CD4-positive, alpha-beta T cell treated with Interferon alpha-2 for 1 hour (primary cell): Measurements from ENCODE around the gene EFNA5.

Experiments
- DNase-seq, 2 donors: peaks; one replicate each; pipeline ENCODE4 v3.0.0-alpha.2; 2020 to 2022

EFNA5 gene

GRCh38 chr5:107415762-107416161 lies 255.0 kb downstream of the EFNA5 start:
- no peak for DNase-seq

GRCh38 chr5:107414802-107415201 lies 255.9 kb downstream of the EFNA5 start:
- no peak for DNase-seq

GRCh38 chr5:107413754-107414153 lies 257.0 kb downstream of the EFNA5 start:
- no peak for DNase-seq

GRCh38 chr5:107408564-107408963 lies 262.2 kb downstream of the EFNA5 start:
- DNase-seq, result no peak

- no peak for DNase-seq
Observed at GRCh38 chr5:107407713-107408298, 262.9 kb downstream of the EFNA5 start.

GRCh38 chr5:107404595-107405374 lies 266.0 kb downstream of the EFNA5 start:
- no peak for DNase-seq

- no peak for DNase-seq
Observed at GRCh38 chr5:107403228-107403953, 267.3 kb downstream of the EFNA5 start.

- no peak for DNase-seq
Observed at GRCh38 chr5:107402434-107403227, 268.1 kb downstream of the EFNA5 start.

- DNase-seq, result no peak
Observed at GRCh38 chr5:107401470-107402122, 269.1 kb downstream of the EFNA5 start.

- DNase-seq, result no peak
Observed at GRCh38 chr5:107400328-107400727, 270.4 kb downstream of the EFNA5 start.

- DNase-seq, result no peak
Observed at GRCh38 chr5:107398703-107399102, 272.0 kb downstream of the EFNA5 start.

GRCh38 chr5:107396351-107396690 lies 274.4 kb downstream of the EFNA5 start:
- no peak for DNase-seq

- DNase-seq, result no peak
Observed at GRCh38 chr5:107395632-107396350, 274.9 kb downstream of the EFNA5 start.

- DNase-seq, result no peak
Observed at GRCh38 chr5:107393851-107394250, 276.9 kb downstream of the EFNA5 start.

GRCh38 chr5:107391787-107392186 lies 278.9 kb downstream of the EFNA5 start:
- DNase-seq, result no peak

GRCh38 chr5:107389775-107390148 lies 281.0 kb downstream of the EFNA5 start:
- DNase-seq, result peak in 1 of 2 donors; percentile 22

- peak; percentile 50 to 66 for DNase-seq
Observed at GRCh38 chr5:107389130-107389774, 281.5 kb downstream of the EFNA5 start.

GRCh38 chr5:107388141-107388861 lies 282.4 kb downstream of the EFNA5 start:
- DNase-seq, result peak in 1 of 2 donors; percentile 7

GRCh38 chr5:107387526-107388140 lies 283.1 kb downstream of the EFNA5 start:
- no peak for DNase-seq

- DNase-seq, result no peak
Observed at GRCh38 chr5:107385708-107386107, 285.0 kb downstream of the EFNA5 start.
